Subcutaneous abdominal adipose tissue (tissue), 5 donors: Measurements from ENCODE around the gene LRBA.
"Not testable (repeated sequence)": the region's sequence is repeated elsewhere in the genome, so short reads cannot be mapped to it uniquely, and the experiment has no call there.

Experiments
- H3K27ac ChIP-seq: one replicate; pipeline ENCODE4 v1.7.0; 2013; ENCODE audit warnings: low read depth, mild to moderate bottlenecking, inconsistent platforms, low read length, moderate library complexity
- H3K27me3 ChIP-seq, 5 donors: one replicate each; pipeline ENCODE4 v1.7.0; 2013; ENCODE audit warnings: low read length in 5 of 5, inconsistent platforms in 1 of 5; ENCODE audit not compliant: control insufficient read depth in 5 of 5, insufficient read depth in 4 of 5
- H3K36me3 ChIP-seq, 5 donors: one replicate each; pipeline ENCODE4 v1.7.0; 2013; ENCODE audit warnings: low read length in 5 of 5; ENCODE audit not compliant: control insufficient read depth in 5 of 5, insufficient read depth in 5 of 5
- H3K4me1 ChIP-seq, 5 donors: one replicate each; pipeline ENCODE4 v1.7.0; 2013; ENCODE audit warnings: low read length in 5 of 5, mild to moderate bottlenecking in 3 of 5, moderate library complexity in 1 of 5; ENCODE audit not compliant: control insufficient read depth in 5 of 5, insufficient read depth in 5 of 5
- H3K4me3 ChIP-seq, 5 donors: one replicate each; pipeline ENCODE4 v1.7.0; 2013; ENCODE audit warnings: low read length in 5 of 5, low read depth in 1 of 5
- H3K9ac ChIP-seq, 5 donors: one replicate each; pipeline ENCODE4 v1.7.0; 2013; ENCODE audit warnings: low read length in 5 of 5, mild to moderate bottlenecking in 4 of 5, moderate library complexity in 3 of 5
- H3K9me3 ChIP-seq, 5 donors: one replicate each; pipeline ENCODE4 v1.7.0; 2013; ENCODE audit warnings: low read length in 5 of 5; ENCODE audit not compliant: control insufficient read depth in 5 of 5
- donor health status: healthy.
- donor health status: healthy.
- donor health status: healthy.
- donor health status: healthy.
- donor health status: healthy.

LRBA gene

GRCh38 chr4:150507656-150508055, 507.4 kb downstream of the LRBA start:
- H3K9ac ChIP-seq, H3K27ac ChIP-seq, H3K4me3 ChIP-seq, H3K9me3 ChIP-seq, H3K36me3 ChIP-seq, H3K27me3 ChIP-seq, H3K4me1 ChIP-seq: not testable (repeated sequence)

- H3K36me3 ChIP-seq: no peaks in the 10 kb centered on the region
Measured at GRCh38 chr4:150501983-150502382, 513.1 kb downstream of the LRBA start.

GRCh38 chr4:150501009-150501727, 513.9 kb downstream of the LRBA start:
- no peaks in the 10 kb centered on the region for H3K36me3 ChIP-seq
- H3K4me3 ChIP-seq: no peak overlapping the region
- H3K9ac ChIP-seq: no peak overlapping the region
- no peaks in the 10 kb centered on the region for H3K9me3 ChIP-seq
- peaks cover 0 to 4% (median 0%) of the 10 kb centered on the region in 5 donors for H3K4me1 ChIP-seq
- H3K27me3 ChIP-seq: no peaks in the 10 kb centered on the region
- H3K27ac ChIP-seq: no peak overlapping the region

More at GRCh38 chr4:150501983-150502382, 513.1 kb downstream of the LRBA start:
- no peak overlapping the region for H3K4me3 ChIP-seq
- no peak overlapping the region for H3K9ac ChIP-seq
- H3K4me1 ChIP-seq: peaks cover 0 to 4% (median 0%) of the 10 kb centered on the region in 5 donors
- H3K27me3 ChIP-seq: no peaks in the 10 kb centered on the region
- no peak overlapping the region for H3K27ac ChIP-seq
- H3K9me3 ChIP-seq: no peaks in the 10 kb centered on the region

- Histone ChIP-seq H3K9ac (no peak overlapping the region), H3K27me3 (no peaks in the 10 kb centered on the region), H3K9me3 (no peaks in the 10 kb centered on the region), H3K4me1 (peaks cover 0 to 9% (median 0%) of the 10 kb centered on the region in 5 donors), H3K36me3 (no peaks in the 10 kb centered on the region), H3K4me3 (no peak overlapping the region), H3K27ac (no peak overlapping the region)
Measured at GRCh38 chr4:150497612-150498011, 517.5 kb downstream of the LRBA start.

GRCh38 chr4:150495550-150495949, 519.5 kb downstream of the LRBA start:
- H3K27ac ChIP-seq: no peak overlapping the region
- no peaks in the 10 kb centered on the region for H3K9me3 ChIP-seq
- no peak overlapping the region for H3K4me3 ChIP-seq
- H3K27me3 ChIP-seq: no peaks in the 10 kb centered on the region
- H3K4me1 ChIP-seq: peaks cover 0 to 10% (median 0%) of the 10 kb centered on the region in 5 donors
- no peak overlapping the region for H3K9ac ChIP-seq
- no peaks in the 10 kb centered on the region for H3K36me3 ChIP-seq

- H3K9ac ChIP-seq: no peak overlapping the region
- H3K4me3 ChIP-seq: no peak overlapping the region
- no peak overlapping the region for H3K27ac ChIP-seq
- peaks cover 0 to 10% (median 0%) of the 10 kb centered on the region in 5 donors for H3K4me1 ChIP-seq
- H3K27me3 ChIP-seq: no peaks in the 10 kb centered on the region
- no peaks in the 10 kb centered on the region for H3K36me3 ChIP-seq
- H3K9me3 ChIP-seq: no peaks in the 10 kb centered on the region
Measured at GRCh38 chr4:150493851-150494250, 521.2 kb downstream of the LRBA start.

GRCh38 chr4:150491132-150492049, 523.7 kb downstream of the LRBA start:
- H3K4me3 ChIP-seq: no peak overlapping the region
- no peak overlapping the region for H3K27ac ChIP-seq
- peaks cover 0 to 10% (median 0%) of the 10 kb centered on the region in 5 donors for H3K4me1 ChIP-seq
- no peak overlapping the region for H3K9ac ChIP-seq
- H3K27me3 ChIP-seq: no peaks in the 10 kb centered on the region
- no peaks in the 10 kb centered on the region for H3K36me3 ChIP-seq
- no peaks in the 10 kb centered on the region for H3K9me3 ChIP-seq

GRCh38 chr4:150482581-150482980, 532.5 kb downstream of the LRBA start:
- Histone ChIP-seq H3K9me3 (no peaks in the 10 kb centered on the region), H3K27me3 (no peaks in the 10 kb centered on the region), H3K9ac (no peak overlapping the region), H3K36me3 (peaks cover 0 to 7% (median 0%) of the 10 kb centered on the region in 5 donors), H3K27ac (no peak overlapping the region), H3K4me1 (peaks cover 0 to 4% (median 0%) of the 10 kb centered on the region in 5 donors), H3K4me3 (no peak overlapping the region)

GRCh38 chr4:150479657-150480056, 535.4 kb downstream of the LRBA start:
- H3K4me1 ChIP-seq: peaks cover 0 to 4% (median 0%) of the 10 kb centered on the region in 5 donors
- H3K9me3 ChIP-seq: no peaks in the 10 kb centered on the region
- H3K9ac ChIP-seq: no peak overlapping the region
- peaks cover 0 to 2% (median 0%) of the 10 kb centered on the region in 5 donors for H3K36me3 ChIP-seq
- H3K27me3 ChIP-seq: no peaks in the 10 kb centered on the region
- no peak overlapping the region for H3K4me3 ChIP-seq
- no peak overlapping the region for H3K27ac ChIP-seq

GRCh38 chr4:150477869-150478268, 537.2 kb downstream of the LRBA start:
- peaks cover 0 to 2% (median 0%) of the 10 kb centered on the region in 5 donors for H3K36me3 ChIP-seq
- H3K4me1 ChIP-seq: peaks cover 0 to 4% (median 0%) of the 10 kb centered on the region in 5 donors
- H3K27ac ChIP-seq: no peak overlapping the region
- no peaks in the 10 kb centered on the region for H3K27me3 ChIP-seq
- H3K9me3 ChIP-seq: no peaks in the 10 kb centered on the region
- no peak overlapping the region for H3K9ac ChIP-seq
- H3K4me3 ChIP-seq: no peak overlapping the region
